Ishikawa (cell line): Measurements from ENCODE around the gene RAPSN.

Source experiments
- CEBPB ChIP-seq: IDR thresholded peaks from 2 replicates; pipeline ENCODE4 v1.6.1; 2012
- CREB1 ChIP-seq: IDR thresholded peaks from 2 replicates; pipeline ENCODE4 v1.6.1; 2012; ENCODE audit warnings: low read depth
- EP300 ChIP-seq: IDR thresholded peaks from 2 replicates; pipeline ENCODE4 v1.6.1; 2012; ENCODE audit warnings: borderline replicate concordance
- FOXM1 ChIP-seq: IDR thresholded peaks from 2 replicates; pipeline ENCODE4 v1.6.1; 2012; ENCODE audit warnings: low read depth, borderline replicate concordance
- MAX ChIP-seq: IDR thresholded peaks from 2 replicates; pipeline ENCODE4 v1.6.1; 2012
- NFIC ChIP-seq: IDR thresholded peaks from 2 replicates; pipeline ENCODE4 v1.6.1; 2012
- RAD21 ChIP-seq: IDR thresholded peaks from 2 replicates; pipeline ENCODE4 v1.6.1; 2012; ENCODE audit warnings: low read depth
- REST ChIP-seq: IDR thresholded peaks from 2 replicates; pipeline ENCODE4 v1.6.1; 2012; ENCODE audit warnings: low read depth, mild to moderate bottlenecking
- TAF1 ChIP-seq: IDR thresholded peaks from 2 replicates; pipeline ENCODE4 v1.6.1; 2012; ENCODE audit warnings: low read depth, mild to moderate bottlenecking
- TEAD4 ChIP-seq: IDR thresholded peaks from 2 replicates; pipeline ENCODE4 v1.6.1; 2012
- YY1 ChIP-seq: IDR thresholded peaks from 2 replicates; pipeline ENCODE4 v1.6.1; 2012; ENCODE audit warnings: low read depth

- TF ChIP-seq YY1 (no peak), RAD21 (no peak), MAX (no peak), TEAD4 (no peak), CREB1 (no peak), NFIC (no peak), TAF1 (no peak), FOXM1 (no peak), EP300 (no peak), REST (no peak), CEBPB (no peak)
These were observed 53.5 kb downstream of the RAPSN start for GRCh38 chr11:47395223-47396048.
